Choroid plexus epithelial cell (primary cell): ENCODE data around the gene DCST2.

Source experiments
- DNase-seq: peaks from one replicate; pipeline ENCODE4 v3.0.0-alpha.2; 2010; ENCODE audit warnings: low read depth
- H3K4me3 ChIP-seq: 2 replicates; pipeline ENCODE4 v1.5.1; 2011; ENCODE audit warnings: low read depth, mild to moderate bottlenecking, control low read depth, low read length, moderate library complexity
- TF ChIP-seq, protein P1 (sequence below): conservative IDR thresholded peaks from 2 replicates; pipeline ENCODE4 v1.5.1; 2011; ENCODE audit warnings: low read depth, mild to moderate bottlenecking, control low read depth, inconsistent platforms, low read length, moderate library complexity

DCST2 gene

GRCh38 chr1:155073377-155074242, 40.0 kb upstream of the DCST2 start:
- TF ChIP-seq, protein P1, sequence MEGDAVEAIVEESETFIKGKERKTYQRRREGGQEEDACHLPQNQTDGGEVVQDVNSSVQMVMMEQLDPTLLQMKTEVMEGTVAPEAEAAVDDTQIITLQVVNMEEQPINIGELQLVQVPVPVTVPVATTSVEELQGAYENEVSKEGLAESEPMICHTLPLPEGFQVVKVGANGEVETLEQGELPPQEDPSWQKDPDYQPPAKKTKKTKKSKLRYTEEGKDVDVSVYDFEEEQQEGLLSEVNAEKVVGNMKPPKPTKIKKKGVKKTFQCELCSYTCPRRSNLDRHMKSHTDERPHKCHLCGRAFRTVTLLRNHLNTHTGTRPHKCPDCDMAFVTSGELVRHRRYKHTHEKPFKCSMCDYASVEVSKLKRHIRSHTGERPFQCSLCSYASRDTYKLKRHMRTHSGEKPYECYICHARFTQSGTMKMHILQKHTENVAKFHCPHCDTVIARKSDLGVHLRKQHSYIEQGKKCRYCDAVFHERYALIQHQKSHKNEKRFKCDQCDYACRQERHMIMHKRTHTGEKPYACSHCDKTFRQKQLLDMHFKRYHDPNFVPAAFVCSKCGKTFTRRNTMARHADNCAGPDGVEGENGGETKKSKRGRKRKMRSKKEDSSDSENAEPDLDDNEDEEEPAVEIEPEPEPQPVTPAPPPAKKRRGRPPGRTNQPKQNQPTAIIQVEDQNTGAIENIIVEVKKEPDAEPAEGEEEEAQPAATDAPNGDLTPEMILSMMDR: no peak
- no peak overlapping the region for H3K4me3 ChIP-seq
- no peak for DNase-seq

DNA sequence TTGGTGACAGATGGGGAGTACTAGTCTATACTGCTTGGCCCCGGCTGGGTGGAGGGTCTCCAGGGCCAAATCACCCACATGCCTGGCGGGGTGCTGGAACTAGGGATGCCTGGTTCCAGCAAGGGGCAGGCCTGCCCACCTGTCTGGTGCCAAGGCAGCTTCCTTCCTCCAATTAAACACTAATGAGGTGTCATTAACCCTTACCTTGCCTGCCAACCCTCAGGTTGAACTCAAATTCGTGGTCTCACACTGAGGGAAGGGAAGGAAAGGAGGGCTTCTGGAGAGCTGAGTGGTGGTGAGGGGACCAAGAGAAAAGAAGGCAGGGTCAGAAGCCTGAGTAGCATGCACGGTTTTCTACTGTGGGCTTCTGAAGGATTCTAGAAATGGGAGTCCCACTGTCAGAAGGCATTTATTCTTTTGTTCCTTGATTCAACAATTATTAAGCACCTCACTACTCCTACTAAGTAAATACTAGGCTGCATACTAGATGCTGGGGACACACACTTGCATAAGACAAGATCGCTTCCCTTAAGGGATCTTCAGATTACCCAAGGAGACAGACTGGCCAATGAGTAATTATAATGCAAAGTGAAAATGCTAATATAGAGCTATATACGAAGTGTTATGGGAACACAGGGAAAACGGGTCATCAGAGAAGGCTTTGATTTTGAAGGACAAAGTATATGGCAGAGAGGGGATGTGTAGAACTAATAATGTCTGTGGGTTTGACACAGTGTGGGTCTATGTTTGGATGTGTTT, 39.1 kb upstream of the DCST2 start:
- no peak overlapping the region for H3K4me3 ChIP-seq
- no peak for DNase-seq
- TF ChIP-seq, protein P1: no peak

DNA sequence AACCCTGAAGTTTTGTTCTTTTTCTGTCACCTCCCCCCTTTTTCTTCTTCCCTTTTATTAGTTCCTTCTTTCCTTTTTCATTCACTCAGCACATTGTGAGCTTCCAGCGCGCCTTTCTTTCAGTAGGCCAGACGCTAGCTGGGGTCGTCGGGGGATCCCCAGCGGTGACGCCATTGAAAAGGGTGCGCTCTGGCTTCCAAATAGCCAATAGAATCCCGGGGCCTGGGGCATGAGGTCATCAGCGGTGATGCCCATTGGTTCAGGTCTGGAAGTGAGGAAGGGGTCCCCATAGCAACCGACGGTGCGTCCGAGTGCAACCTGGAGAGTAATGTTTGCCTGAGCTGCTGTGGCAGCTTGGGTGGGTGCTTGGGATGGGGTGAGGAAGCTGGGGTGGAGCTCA, 38.1 kb upstream of the DCST2 start:
- no peak overlapping the region for H3K4me3 ChIP-seq
- TF ChIP-seq, protein P1: no peak
- DNase-seq: no peak

DNA sequence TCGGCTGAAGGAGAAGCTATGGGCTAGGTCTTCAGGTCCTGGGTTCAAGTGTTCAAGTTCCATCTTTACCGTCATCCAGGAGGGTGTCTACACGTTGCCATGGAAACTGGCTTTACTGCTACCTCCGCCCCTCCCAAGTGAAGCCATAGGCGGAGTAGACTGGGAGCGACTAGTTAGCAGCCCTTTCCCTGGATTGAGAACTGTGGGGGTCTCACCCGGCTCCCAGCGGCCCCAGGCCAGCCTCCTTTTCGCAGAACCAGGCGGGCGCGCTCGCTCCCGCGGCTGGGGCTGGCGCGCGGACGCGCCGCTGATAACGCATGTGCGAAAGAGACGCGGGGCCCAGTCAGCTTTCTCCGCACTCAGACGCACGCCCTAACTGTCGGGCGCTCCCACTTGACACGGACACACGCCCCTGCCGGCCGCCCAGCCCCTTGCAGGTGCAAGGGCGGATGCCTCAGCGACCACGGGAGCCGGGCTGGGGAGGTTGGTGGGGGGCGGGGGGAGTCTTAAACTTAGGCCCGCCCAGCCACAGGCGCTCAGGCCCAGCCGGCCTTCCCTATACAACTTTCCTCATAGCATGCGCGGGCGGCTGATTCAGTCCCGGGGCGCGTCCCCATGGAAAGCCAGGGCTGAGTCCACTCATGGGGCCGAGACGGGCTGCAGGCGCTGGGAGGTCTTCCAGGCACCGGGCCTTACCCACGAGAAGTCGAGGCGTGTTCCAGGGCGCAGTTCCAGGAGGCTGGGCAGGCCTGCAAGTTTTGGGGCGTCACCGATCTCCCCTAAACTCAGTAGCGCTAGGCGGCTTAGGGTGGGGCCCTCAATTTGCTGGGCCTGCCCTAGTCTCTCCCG, 37.4 kb upstream of the DCST2 start:
- DNase-seq: peak; percentile 73
- H3K4me3 ChIP-seq: peak overlapping the region; percentile 58
- TF ChIP-seq, protein P1: peak; percentile 38

DNA sequence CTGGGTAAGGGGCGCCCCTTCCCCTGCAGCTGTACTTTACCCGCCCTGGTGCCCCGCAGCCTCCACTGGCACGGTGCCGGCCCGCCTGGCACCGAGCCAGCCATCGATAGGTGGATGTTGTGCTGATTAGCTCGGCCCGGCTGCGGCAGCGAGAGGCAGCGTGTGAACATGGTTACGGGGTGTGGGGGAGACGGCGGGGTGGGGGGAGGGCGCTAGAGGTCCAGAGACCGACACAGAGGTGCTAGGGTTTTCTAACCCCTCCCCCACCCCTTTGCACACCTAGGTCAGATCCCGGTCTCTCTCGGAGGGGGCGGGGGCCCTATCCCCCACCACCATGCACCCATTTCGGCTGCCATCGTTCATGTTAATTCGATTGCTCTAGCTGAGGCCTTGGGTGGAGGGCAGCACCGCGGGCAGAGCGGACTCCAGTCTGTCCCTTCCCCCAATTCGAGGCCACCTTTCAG, 36.6 kb upstream of the DCST2 start:
- H3K4me3 ChIP-seq: peak overlapping the region; percentile 58
- TF ChIP-seq, protein P1: no peak

GRCh38 chr1:155069551-155070157, 36.1 kb upstream of the DCST2 start:
- DNase-seq: no peak
- TF ChIP-seq, protein P1: no peak
- no peak overlapping the region for H3K4me3 ChIP-seq

More for the DNA sequence above, 36.6 kb upstream of the DCST2 start:
- DNase-seq: no peak
